Measurements from ENCODE around the gene AIDA. TPM values are rescaled to one million over a fixed set of nuclear protein-coding genes. Genes with fewer than 3 reads are reported as not detected.

The AIDA gene
- polyA plus RNA-seq, 2 of the 4 experiments (the other 2 are of a cell fraction): 50.3 to 90.1 TPM

GRCh38 chr1:222623458-222623857 is 88.8 kb downstream of the AIDA start:
- Histone ChIP-seq H3K4me1 (no peaks in the 10 kb centered on the region), H3K27ac (no peak overlapping the region), H3K4me3 (no peak overlapping the region), H3K9me3 (no peaks in the 10 kb centered on the region), H3K4me2 (no peak overlapping the region)
- TF ChIP-seq MAFK (IDR thresholded peaks at IDR 0.05; ENCODE audit: partially characterized antibody) (no peak), RCOR1 (IDR thresholded peaks at IDR 0.05; ENCODE audit: low read depth, low read length) (no peak), EHMT2 (IDR thresholded peaks at IDR 0.05; ENCODE audit: low read depth) (no peak), HMGXB4 (CRISPR knock-in tag; IDR thresholded peaks at IDR 0.05; ENCODE audit: borderline replicate concordance) (no peak), KDM5A (IDR thresholded peaks at IDR 0.05) (no peak), ZSCAN20 (CRISPR knock-in tag; IDR thresholded peaks at IDR 0.05) (no peak), CBX2 (IDR thresholded peaks at IDR 0.05; ENCODE audit: borderline replicate concordance, low read depth) (no peak), SMC3 (IDR thresholded peaks at IDR 0.05) (no peak), TFCP2L1 (CRISPR knock-in tag; IDR thresholded peaks at IDR 0.05) (no peak), CHD4 (IDR thresholded peaks at IDR 0.05; ENCODE audit: borderline replicate concordance) (no peak), NR3C1 (IDR thresholded peaks at IDR 0.05) (no peak), PHF8 (IDR thresholded peaks at IDR 0.05; ENCODE audit: borderline replicate concordance, low read depth) (no peak), RARB (CRISPR knock-in tag; IDR thresholded peaks at IDR 0.05) (no peak), BHLHE40 (IDR thresholded peaks at IDR 0.05; ENCODE audit: low read depth, low read length) (no peak), BCL3 (IDR thresholded peaks at IDR 0.05) (no peak), POLR2A (IDR thresholded peaks at IDR 0.05; ENCODE audit: low read length) (no peak)
- TF ChIP-seq, protein P1, sequence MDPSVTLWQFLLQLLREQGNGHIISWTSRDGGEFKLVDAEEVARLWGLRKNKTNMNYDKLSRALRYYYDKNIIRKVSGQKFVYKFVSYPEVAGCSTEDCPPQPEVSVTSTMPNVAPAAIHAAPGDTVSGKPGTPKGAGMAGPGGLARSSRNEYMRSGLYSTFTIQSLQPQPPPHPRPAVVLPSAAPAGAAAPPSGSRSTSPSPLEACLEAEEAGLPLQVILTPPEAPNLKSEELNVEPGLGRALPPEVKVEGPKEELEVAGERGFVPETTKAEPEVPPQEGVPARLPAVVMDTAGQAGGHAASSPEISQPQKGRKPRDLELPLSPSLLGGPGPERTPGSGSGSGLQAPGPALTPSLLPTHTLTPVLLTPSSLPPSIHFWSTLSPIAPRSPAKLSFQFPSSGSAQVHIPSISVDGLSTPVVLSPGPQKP (IDR thresholded peaks at IDR 0.05; ENCODE audit: low read depth, low read length): no peak
- TF ChIP-seq, protein P2, sequence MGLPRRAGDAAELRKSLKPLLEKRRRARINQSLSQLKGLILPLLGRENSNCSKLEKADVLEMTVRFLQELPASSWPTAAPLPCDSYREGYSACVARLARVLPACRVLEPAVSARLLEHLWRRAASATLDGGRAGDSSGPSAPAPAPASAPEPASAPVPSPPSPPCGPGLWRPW (IDR thresholded peaks at IDR 0.05): no peak
- TF ChIP-seq, protein P3, sequence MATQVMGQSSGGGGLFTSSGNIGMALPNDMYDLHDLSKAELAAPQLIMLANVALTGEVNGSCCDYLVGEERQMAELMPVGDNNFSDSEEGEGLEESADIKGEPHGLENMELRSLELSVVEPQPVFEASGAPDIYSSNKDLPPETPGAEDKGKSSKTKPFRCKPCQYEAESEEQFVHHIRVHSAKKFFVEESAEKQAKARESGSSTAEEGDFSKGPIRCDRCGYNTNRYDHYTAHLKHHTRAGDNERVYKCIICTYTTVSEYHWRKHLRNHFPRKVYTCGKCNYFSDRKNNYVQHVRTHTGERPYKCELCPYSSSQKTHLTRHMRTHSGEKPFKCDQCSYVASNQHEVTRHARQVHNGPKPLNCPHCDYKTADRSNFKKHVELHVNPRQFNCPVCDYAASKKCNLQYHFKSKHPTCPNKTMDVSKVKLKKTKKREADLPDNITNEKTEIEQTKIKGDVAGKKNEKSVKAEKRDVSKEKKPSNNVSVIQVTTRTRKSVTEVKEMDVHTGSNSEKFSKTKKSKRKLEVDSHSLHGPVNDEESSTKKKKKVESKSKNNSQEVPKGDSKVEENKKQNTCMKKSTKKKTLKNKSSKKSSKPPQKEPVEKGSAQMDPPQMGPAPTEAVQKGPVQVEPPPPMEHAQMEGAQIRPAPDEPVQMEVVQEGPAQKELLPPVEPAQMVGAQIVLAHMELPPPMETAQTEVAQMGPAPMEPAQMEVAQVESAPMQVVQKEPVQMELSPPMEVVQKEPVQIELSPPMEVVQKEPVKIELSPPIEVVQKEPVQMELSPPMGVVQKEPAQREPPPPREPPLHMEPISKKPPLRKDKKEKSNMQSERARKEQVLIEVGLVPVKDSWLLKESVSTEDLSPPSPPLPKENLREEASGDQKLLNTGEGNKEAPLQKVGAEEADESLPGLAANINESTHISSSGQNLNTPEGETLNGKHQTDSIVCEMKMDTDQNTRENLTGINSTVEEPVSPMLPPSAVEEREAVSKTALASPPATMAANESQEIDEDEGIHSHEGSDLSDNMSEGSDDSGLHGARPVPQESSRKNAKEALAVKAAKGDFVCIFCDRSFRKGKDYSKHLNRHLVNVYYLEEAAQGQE (IDR thresholded peaks at IDR 0.05): no peak
- TF ChIP-seq, protein P4, sequence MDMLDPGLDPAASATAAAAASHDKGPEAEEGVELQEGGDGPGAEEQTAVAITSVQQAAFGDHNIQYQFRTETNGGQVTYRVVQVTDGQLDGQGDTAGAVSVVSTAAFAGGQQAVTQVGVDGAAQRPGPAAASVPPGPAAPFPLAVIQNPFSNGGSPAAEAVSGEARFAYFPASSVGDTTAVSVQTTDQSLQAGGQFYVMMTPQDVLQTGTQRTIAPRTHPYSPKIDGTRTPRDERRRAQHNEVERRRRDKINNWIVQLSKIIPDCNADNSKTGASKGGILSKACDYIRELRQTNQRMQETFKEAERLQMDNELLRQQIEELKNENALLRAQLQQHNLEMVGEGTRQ (IDR thresholded peaks at IDR 0.05): no peak
- POLR2A ChIA-PET: no interaction called here
- no peak for DNase-seq (ENCODE audit: low read depth in 1 of 2, low spot score in 1 of 2)
- ATAC-seq: no peak
- FAIRE-seq: no peak
- CTCF ChIA-PET: interaction anchor here (1.0 to 5.7 kb wide), 2 partner anchors 11 to 158 kb away, joined by 3 to 35 read pairs; no protein-coding TSS in a partner anchor

Measured in A549 (cell line).